ACC112 (cell line): ENCODE data around the gene KCNIP4.
A peak's percentile ranks its signal among the peaks of the same experiment; 100 is the strongest.

Experiments
- H2AFZ ChIP-seq: fragments of 200-600 bp; sonication (generic); one replicate; pipeline ENCODE4 v1.6.0; 2017; ENCODE audit warnings: antibody characterized with exemption, low read length; ENCODE audit not compliant: unreplicated experiment
- H3K27ac ChIP-seq: fragments of 200-600 bp; sonication (generic); 2 replicates; pipeline ENCODE4 v1.5.1; 2014; ENCODE audit warnings: low read depth, mild to moderate bottlenecking, antibody characterized with exemption, low read length, moderate library complexity
- H3K27me3 ChIP-seq: fragments of 200-600 bp; sonication (generic); 2 replicates; pipeline ENCODE4 v1.6.1; 2014; ENCODE audit warnings: mild to moderate bottlenecking, antibody characterized with exemption, low read length, moderate library complexity, mixed read lengths; ENCODE audit not compliant: insufficient read depth
- H3K36me3 ChIP-seq: fragments of 200-600 bp; sonication (generic); 2 replicates; pipeline ENCODE4 v1.6.1; 2016; ENCODE audit warnings: mild to moderate bottlenecking, antibody characterized with exemption, low read length, moderate library complexity, mixed read lengths; ENCODE audit not compliant: insufficient read depth
- H3K4me1 ChIP-seq: fragments of 200-600 bp; sonication (generic); one replicate; pipeline ENCODE4 v1.6.1; 2016; ENCODE audit warnings: low read length, mixed read lengths; ENCODE audit not compliant: insufficient read depth, unreplicated experiment, control insufficient read depth
- H3K4me3 ChIP-seq: fragments of 200-600 bp; sonication (generic); 2 replicates; pipeline ENCODE4 v1.5.1; 2014; ENCODE audit warnings: mild to moderate bottlenecking, low read depth, low read length
- H3K79me2 ChIP-seq: fragments of 200-600 bp; sonication (generic); one replicate; pipeline ENCODE4 v1.6.0; 2016; ENCODE audit warnings: low read length; ENCODE audit not compliant: control insufficient read depth, unreplicated experiment, insufficient read depth

KCNIP4 gene

GRCh38 chr4:21738821-21739220 is 209.8 kb downstream of the KCNIP4 start:
- Histone ChIP-seq H3K4me1 (no peaks in the 10 kb centered on the region), H3K79me2 (no peaks in the 10 kb centered on the region), H3K4me3 (no peak overlapping the region), H3K27ac (no peak overlapping the region), H2AFZ (no peak overlapping the region), H3K27me3 (no peaks in the 10 kb centered on the region), H3K36me3 (no peaks in the 10 kb centered on the region)

- no peak overlapping the region for H2AFZ ChIP-seq
- no peaks in the 10 kb centered on the region for H3K79me2 ChIP-seq
- H3K36me3 ChIP-seq, result no peaks in the 10 kb centered on the region
- no peak overlapping the region for H3K4me3 ChIP-seq
- H3K27ac ChIP-seq, result no peak overlapping the region
- no peaks in the 10 kb centered on the region for H3K4me1 ChIP-seq
- H3K27me3 ChIP-seq, result no peaks in the 10 kb centered on the region
Observed at GRCh38 chr4:21735866-21736265, 212.7 kb downstream of the KCNIP4 start.

GRCh38 chr4:21733894-21734630 is 214.5 kb downstream of the KCNIP4 start:
- Histone ChIP-seq H3K27ac (no peak overlapping the region), H3K79me2 (no peaks in the 10 kb centered on the region), H3K4me3 (no peak overlapping the region), H3K27me3 (no peaks in the 10 kb centered on the region), H3K36me3 (no peaks in the 10 kb centered on the region), H2AFZ (no peak overlapping the region), H3K4me1 (no peaks in the 10 kb centered on the region)

- no peak overlapping the region for H3K4me3 ChIP-seq
- H2AFZ ChIP-seq, result no peak overlapping the region
- H3K27me3 ChIP-seq, result no peaks in the 10 kb centered on the region
- peaks cover 4% of the 10 kb centered on the region for H3K4me1 ChIP-seq
- no peak overlapping the region for H3K27ac ChIP-seq
- H3K79me2 ChIP-seq, result no peaks in the 10 kb centered on the region
- H3K36me3 ChIP-seq, result no peaks in the 10 kb centered on the region
Observed at GRCh38 chr4:21728304-21728703, 220.3 kb downstream of the KCNIP4 start.

GRCh38 chr4:21726255-21726815 is 222.2 kb downstream of the KCNIP4 start:
- Histone ChIP-seq H3K4me3 (peak overlapping the region; percentile 46; the same call in 1 of the 2 replicates), H3K36me3 (no peaks in the 10 kb centered on the region)

GRCh38 chr4:21722157-21722839 is 226.3 kb downstream of the KCNIP4 start:
- no peak overlapping the region for H2AFZ ChIP-seq
- H3K27me3 ChIP-seq, result no peaks in the 10 kb centered on the region

More at GRCh38 chr4:21726255-21726815, 222.2 kb downstream of the KCNIP4 start:
- no peaks in the 10 kb centered on the region for H3K27me3 ChIP-seq
- no peaks in the 10 kb centered on the region for H3K79me2 ChIP-seq
- peaks cover 4% of the 10 kb centered on the region for H3K4me1 ChIP-seq
- H2AFZ ChIP-seq, result peak overlapping the region; percentile 36
- H3K27ac ChIP-seq, result no peak overlapping the region

GRCh38 chr4:21716531-21716930 is 232.0 kb downstream of the KCNIP4 start:
- H2AFZ ChIP-seq, result no peak overlapping the region
- no peaks in the 10 kb centered on the region for H3K27me3 ChIP-seq
- no peaks in the 10 kb centered on the region for H3K79me2 ChIP-seq
- H3K27ac ChIP-seq, result no peak overlapping the region
- H3K4me1 ChIP-seq, result no peaks in the 10 kb centered on the region
- no peaks in the 10 kb centered on the region for H3K36me3 ChIP-seq
- H3K4me3 ChIP-seq, result no peak overlapping the region

More at GRCh38 chr4:21722157-21722839, 226.3 kb downstream of the KCNIP4 start:
- Histone ChIP-seq H3K4me1 (peaks cover 4% of the 10 kb centered on the region), H3K4me3 (no peak overlapping the region), H3K79me2 (no peaks in the 10 kb centered on the region), H3K36me3 (no peaks in the 10 kb centered on the region), H3K27ac (no peak overlapping the region)

GRCh38 chr4:21710179-21710835 is 238.3 kb downstream of the KCNIP4 start:
- Histone ChIP-seq H3K4me1 (no peaks in the 10 kb centered on the region), H3K79me2 (no peaks in the 10 kb centered on the region), H3K36me3 (no peaks in the 10 kb centered on the region), H3K27ac (no peak overlapping the region), H3K4me3 (no peak overlapping the region), H3K27me3 (no peaks in the 10 kb centered on the region), H2AFZ (no peak overlapping the region)

GRCh38 chr4:21709761-21710160 is 238.8 kb downstream of the KCNIP4 start:
- H3K4me1 ChIP-seq, result no peaks in the 10 kb centered on the region
- no peaks in the 10 kb centered on the region for H3K79me2 ChIP-seq
- H3K27ac ChIP-seq, result no peak overlapping the region
- no peak overlapping the region for H3K4me3 ChIP-seq
- H3K36me3 ChIP-seq, result no peaks in the 10 kb centered on the region
- no peaks in the 10 kb centered on the region for H3K27me3 ChIP-seq
- H2AFZ ChIP-seq, result no peak overlapping the region

GRCh38 chr4:21709031-21709430 is 239.5 kb downstream of the KCNIP4 start:
- no peak overlapping the region for H2AFZ ChIP-seq
- H3K4me3 ChIP-seq, result no peak overlapping the region
- no peaks in the 10 kb centered on the region for H3K36me3 ChIP-seq
- no peaks in the 10 kb centered on the region for H3K27me3 ChIP-seq
- H3K4me1 ChIP-seq, result no peaks in the 10 kb centered on the region
- no peaks in the 10 kb centered on the region for H3K79me2 ChIP-seq
- H3K27ac ChIP-seq, result no peak overlapping the region
